ENCODE results near the gene WBP2NL. TPM values are rescaled to one million over a fixed set of nuclear protein-coding genes. Genes with fewer than 3 reads are reported as not detected.

The WBP2NL gene
- total RNA-seq, 1 experiment from 2014 or later = 0.22 TPM

DNA sequence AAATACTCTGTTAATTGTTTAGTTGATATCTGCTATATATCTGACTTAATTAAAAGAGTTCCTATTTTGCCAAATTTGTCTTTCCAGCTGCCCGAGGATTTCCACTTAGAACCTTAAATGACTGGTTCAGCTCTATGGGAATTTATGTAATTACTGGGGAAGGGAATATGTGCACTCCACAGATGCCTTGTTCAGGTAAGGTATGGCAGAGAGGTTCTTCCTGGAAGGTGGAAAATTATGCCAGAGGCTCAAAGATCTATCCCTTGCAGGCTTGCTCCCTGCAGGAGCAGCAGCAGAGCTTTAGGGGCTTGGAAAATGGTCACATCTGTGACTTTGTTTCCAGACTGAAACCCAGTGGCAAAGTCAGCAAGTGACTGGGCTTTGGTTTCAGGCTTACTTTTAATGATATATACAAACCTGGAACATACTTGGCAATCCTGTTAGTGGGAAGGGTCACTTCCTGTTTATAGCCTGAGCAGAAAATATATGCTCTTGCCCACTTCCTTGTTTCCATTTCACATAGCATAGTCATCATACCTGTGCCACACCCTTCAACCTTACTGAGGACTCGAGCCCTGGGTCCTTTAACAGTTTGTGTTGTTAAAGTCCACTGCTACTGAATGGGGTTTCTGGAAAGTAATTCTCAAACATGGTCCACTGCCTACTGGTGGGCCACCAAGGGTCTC, 23.7 kb downstream of the WBP2NL start:
- Mint-ChIP-seq H3K9me3 (no peaks in the 10 kb centered on the region), H3K27ac (no peak overlapping the region), H3K4me3 (no peak overlapping the region), H3K36me3 (ENCODE audit: insufficient read depth in 1 of 3, low read depth in 3 of 3) (no peaks in the 10 kb centered on the region), H3K4me1 (no peaks in the 10 kb centered on the region; a peak in 1 of 4 replicates), H3K27me3 (ENCODE audit: low read depth) (peaks cover 24% of the 10 kb centered on the region)
- Histone ChIP-seq H3K4me1 (ENCODE audit: insufficient read depth, low read length) (no peaks in the 10 kb centered on the region), H3K56ac (ENCODE audit: insufficient read length, low read depth, low read length) (no peak overlapping the region), H4K5ac (ENCODE audit: insufficient read length, low read depth, low read length) (no peak overlapping the region), H3K14ac (ENCODE audit: insufficient read depth, low read length) (no peak overlapping the region), H4K20me1 (ENCODE audit: control insufficient read depth, insufficient read depth, insufficient read length) (no peaks in the 10 kb centered on the region), H3K79me2 (ENCODE audit: insufficient read depth, low read length) (no peaks in the 10 kb centered on the region), H3K9me3 (ENCODE audit: control insufficient read depth, low read depth, low read length) (no peaks in the 10 kb centered on the region), H2AFZ (ENCODE audit: low read length) (no peak overlapping the region), H2BK20ac (ENCODE audit: low read depth, low read length, poor library complexity, severe bottlenecking) (no peak overlapping the region), H2BK5ac (ENCODE audit: insufficient read length, low read length) (no peak overlapping the region), H2AK5ac (ENCODE audit: insufficient read length, low read length) (no peak overlapping the region), H3K23ac (ENCODE audit: insufficient read length, low read depth, low read length) (no peak overlapping the region), H3K27ac (ENCODE audit: insufficient read length, low read depth, low read length) (no peak overlapping the region), H3T11ph (ENCODE audit: low read length) (no peak overlapping the region), H2BK12ac (ENCODE audit: insufficient read length, low read depth, low read length) (no peak overlapping the region), H3K9ac (ENCODE audit: extremely low read depth, insufficient read length, low read length) (no peak overlapping the region), H3K4ac (ENCODE audit: low read depth, low read length) (no peak overlapping the region), H3K18ac (ENCODE audit: insufficient read length, low read depth, low read length) (no peak overlapping the region), H2BK120ac (ENCODE audit: low read depth, low read length, poor library complexity, severe bottlenecking) (no peak overlapping the region), H3K27me3 (ENCODE audit: insufficient read depth, low read length) (no peaks in the 10 kb centered on the region), H4K8ac (replicated peaks; ENCODE audit: insufficient read length, low read depth, low read length) (no peak overlapping the region), H3K23me2 (ENCODE audit: insufficient read length, low read depth, low read length, poor library complexity, severe bottlenecking) (no peaks in the 10 kb centered on the region), H4K91ac (ENCODE audit: insufficient read length, low read depth, low read length) (no peak overlapping the region), H3K4me2 (ENCODE audit: insufficient read depth, insufficient read length, low read length) (no peak overlapping the region), H3K79me1 (ENCODE audit: insufficient read depth, low read depth, low read length, poor library complexity, severe bottlenecking) (no peaks in the 10 kb centered on the region), H2BK15ac (ENCODE audit: low read depth, low read length) (no peak overlapping the region)
- no peak for DNase-seq
- WGBS (ENCODE audit: extremely low coverage, insufficient read length, low lambda C conversion rate) = no CpG with 5 or more reads among the region's 2 CpGs
- TF ChIP-seq CTCF (conservative IDR thresholded peaks at IDR 0.05) = no peak
